HG03575 (cell line): Measurements from ENCODE around the gene RALBP1.
"Not testable (repeated sequence)": the region's sequence is repeated elsewhere in the genome, so short reads cannot be mapped to it uniquely, and the experiment has no call there.

Experiments
- ATAC-seq: cut with Tn5 transposase; IDR thresholded peaks from one replicate; pipeline ENCODE4 v1.9.1; 2021; ENCODE audit not compliant: unreplicated experiment, insufficient number of reproducible peaks, low FRiP score; ENCODE audit errors: extremely low read depth

Gene RALBP1

DNA sequence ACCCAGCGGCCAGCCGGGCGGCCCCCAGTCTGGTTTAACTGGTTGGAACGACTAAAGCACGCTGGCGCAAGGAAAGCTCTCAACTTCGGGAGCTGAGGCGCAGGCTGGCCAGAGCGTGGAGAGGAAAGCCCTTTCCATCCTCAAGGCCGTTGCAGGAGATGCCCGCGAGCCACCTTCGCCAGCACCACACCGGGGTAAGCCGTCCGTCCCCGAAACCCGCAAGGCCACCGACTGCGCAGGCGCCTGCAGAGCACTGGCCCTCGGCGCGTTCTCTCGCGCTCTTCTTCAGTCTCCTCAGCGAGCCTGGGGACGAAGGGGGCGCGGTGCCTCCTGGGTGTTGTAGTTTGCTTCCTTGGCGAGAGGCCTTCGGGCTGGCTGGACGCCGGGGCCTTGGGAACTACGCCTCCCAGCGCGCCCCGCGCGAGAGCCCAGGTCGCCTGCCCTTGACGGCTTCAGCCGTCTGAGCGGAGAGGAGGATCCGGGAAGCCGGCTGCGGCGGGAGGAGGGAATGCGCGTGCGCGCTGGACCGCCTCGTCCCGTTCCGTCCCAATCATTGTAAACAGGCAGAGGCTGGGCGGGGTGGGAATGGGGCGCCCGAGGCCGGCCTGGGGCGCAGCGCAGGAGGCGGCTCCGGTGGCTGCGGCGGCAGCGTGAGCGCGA lies at the start of gene RALBP1:
RALBP1 (plus strand) TSS at position 531 of the 660 bp plus-strand sequence. CDS start 37,533 bp downstream, outside the sequence.
- ATAC-seq = peak; percentile 65

DNA sequence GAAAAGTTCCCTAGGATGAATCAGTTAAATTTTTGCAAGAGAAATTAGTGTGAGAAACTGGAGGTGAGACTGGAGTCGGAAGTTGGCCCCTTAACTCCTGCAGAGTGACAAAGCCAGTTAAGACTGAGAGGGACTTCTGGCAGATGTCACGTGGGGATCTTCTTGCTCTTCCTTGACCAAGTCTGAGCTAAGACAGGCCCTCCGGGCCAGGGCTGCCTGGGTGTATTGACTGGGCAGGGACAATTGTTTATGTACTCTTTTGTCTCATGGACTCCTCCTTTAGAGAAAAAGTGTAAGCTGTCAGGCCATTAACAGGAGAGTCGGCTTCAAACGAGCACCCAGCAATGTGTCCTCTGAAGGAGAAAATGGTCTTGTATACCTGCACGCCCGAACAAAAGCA lies 48.6 kb upstream of the RALBP1 start:
- no peak for ATAC-seq

DNA sequence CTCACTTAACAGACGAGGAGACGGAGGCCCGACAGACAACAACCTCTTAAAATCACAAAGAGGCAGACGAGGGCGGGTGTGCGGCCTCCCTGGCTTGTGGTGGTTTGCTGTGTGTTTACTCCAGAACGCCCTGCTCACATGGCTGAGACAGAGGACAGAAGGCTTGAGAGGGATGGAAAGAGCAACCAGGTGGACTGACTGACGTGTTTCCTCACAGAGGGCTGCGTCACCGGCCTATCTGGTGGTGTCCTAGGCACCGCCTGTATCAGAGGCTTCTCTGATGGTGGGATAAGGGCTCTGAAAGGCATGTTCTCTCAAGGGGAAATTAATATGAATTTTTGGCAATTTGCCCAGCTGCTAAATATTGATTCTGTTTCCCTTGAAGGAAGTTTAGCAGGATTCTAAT lies 47.0 kb upstream of the RALBP1 start:
- no peak for ATAC-seq

DNA sequence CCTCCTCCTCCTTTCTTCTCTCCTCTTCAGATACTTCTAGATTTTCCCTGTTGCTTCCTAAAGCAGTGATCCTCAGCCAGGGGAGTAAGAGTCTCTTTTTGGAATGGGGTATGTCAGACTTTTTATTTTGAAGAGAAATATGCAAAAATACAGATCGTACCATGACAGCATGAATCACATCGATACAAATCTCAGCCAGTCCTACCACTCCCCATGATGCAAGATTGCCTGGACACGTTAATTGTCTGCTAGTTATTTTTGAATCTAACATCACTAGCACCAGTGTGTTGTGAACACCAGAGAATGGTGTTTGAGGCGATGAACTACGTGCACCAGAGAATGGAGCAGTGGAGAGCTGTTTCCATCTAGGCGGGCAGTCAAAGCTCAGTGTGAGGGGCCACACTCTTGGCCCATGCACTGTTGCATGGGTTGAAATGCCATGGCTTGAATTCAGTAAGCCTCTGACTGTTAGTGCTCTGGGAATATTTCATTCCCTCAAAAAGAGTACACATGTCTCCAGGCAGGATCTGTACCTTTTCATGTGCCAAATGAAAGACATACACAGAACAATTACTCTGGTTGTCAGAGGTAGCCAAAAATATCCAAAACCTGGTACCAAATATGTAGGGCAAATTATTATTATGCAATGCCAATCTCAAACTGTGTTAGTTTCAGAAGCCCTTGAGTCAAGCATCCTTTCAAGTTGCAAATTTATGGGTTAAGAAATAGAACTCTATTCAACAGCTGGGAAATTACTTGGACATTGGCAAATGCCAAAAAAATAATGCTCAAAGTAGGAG lies 46.3 kb upstream of the RALBP1 start:
- no peak for ATAC-seq

DNA sequence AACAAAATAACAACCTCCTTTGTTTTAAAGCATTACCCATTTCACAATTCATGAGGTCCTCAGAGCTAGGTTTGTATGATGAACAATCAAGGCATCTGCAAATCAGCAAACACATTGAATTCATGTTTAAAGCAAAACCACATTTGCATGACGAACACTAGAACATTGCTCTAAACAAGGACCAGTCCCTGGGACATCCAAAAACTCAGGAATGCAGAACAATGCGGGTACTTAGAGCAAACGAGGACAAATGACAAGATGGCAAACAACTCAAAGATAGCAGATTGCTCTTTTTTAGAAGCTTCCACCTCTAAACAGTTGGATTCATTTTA lies 45.7 kb upstream of the RALBP1 start:
- no peak for ATAC-seq

DNA sequence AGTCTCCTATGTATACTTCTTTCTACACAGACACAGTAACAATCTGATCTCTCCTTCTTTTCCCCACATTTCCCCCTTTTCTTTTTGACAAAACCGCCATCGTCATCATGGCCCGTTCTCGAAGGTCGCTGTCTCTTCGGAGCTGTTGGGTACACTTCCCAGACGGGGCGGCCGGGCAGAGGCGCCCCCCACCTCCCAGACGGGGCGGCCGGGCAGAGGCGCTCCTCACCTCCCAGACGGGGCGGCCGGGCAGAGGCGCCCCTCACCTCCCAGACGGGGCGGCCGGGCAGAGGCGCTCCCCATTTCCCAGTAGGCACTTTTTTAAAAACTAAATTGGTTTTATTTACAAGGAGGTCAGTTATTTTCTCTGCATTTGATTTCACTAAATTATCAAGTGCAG lies 45.0 kb upstream of the RALBP1 start:
- ATAC-seq = not testable (repeated sequence)

DNA sequence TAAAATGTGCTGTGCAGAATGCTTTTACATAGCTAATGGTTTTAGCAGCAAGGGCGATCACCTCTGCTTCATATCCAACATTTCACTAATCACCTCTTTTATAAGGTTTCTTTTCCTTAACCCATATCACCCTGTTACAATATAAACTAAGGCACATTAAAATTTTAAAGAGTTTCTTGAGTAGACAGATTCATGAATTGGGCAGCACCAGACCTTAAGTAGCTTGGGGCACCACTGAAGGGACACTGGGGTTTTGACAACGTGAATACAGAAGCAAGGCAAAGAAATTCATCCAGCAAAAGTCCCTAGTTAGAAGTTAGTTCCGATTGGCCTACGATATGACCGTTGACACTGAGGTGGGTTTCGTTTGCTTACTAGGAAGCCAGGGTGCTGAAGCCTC lies 44.0 kb upstream of the RALBP1 start:
- no peak for ATAC-seq

DNA sequence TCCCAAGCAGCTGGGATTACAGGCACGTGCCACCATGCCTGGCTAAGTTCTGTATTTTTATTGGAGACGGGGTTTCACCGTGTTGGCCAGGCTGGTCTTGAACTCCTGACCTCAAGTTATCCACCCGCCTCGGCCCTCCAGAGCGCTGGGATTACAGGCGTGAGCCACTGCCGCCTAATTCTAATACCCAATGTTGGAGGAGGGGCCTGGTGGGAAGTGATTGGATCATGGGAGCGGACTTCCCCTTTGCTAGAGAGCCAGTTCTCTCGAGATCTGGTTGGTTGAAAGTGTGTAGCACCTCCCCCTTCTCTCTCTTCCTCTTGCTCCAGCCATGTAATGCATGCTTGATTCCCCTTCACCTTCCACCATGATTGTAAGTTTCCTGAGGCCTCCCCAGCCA lies 42.2 kb upstream of the RALBP1 start:
- not testable (repeated sequence) for ATAC-seq

DNA sequence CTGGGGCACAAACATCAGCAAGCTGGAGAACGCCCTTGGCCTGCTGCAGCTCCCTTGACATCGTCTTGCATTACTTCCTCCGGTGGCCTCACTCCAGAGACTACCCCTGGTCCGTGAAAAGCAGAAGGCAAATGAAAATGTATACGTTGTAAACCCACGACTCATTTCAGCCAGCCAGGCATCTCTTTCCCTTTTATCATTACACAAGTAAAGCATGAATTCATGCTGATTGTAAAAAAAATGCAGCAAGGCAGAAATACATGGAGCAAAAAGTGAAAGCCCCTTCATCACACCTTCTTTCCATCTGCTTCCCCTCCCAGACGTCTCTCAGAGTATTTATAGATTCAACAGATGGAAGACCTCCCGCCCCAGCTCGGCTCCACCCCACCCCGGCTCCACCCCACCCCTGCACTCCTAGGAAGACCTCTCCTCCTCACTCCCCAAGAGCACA lies 41.6 kb upstream of the RALBP1 start:
- no peak for ATAC-seq

DNA sequence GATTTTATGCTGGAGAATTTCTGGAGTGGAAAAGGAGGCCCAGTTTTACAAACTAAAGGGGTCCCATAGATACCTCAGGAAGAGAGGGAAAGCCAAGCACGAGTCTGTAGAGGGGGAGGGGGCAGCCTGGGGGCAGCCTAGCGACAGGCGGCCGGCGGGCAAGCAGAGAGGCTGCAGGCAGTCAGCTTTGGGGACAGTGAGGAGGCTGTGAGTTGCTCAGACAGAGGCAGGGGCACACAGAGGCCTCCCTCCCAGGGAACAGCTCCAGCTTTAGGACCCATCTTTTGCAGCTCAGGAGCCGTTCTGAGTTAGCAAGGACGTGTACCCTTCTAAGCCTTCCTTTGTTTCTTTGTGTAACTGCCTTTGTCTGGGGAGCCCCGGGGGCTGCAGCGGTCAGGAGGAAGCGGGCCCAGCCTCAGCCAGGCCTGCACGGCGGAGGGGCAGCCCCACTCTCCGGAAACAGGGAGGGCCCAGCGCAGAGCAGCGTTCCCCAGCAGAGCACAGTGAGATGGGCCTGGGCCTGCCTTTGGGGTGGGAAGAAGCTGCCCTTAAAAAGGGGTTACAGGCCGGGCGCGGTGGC lies 41.1 kb upstream of the RALBP1 start:
- no peak for ATAC-seq

DNA sequence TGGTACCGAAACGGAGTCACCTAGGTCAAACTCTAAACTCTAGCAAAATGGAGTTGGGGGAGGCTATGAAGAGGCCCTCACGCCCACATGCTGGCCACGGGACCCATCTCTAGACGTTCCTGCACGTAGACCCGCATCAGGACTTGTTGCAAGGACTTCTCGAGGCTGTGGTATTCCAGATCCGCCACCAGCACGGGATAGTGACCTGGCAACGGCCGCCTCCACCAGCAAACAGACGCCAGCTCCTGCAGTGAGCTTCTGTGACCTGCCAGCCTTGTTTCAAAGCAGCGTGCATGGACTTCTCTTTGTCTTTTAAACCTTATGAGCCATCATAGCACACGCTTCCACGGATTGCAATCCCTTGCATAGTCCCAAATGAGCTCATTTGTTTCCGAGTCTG lies 40.3 kb upstream of the RALBP1 start:
- no peak for ATAC-seq

DNA sequence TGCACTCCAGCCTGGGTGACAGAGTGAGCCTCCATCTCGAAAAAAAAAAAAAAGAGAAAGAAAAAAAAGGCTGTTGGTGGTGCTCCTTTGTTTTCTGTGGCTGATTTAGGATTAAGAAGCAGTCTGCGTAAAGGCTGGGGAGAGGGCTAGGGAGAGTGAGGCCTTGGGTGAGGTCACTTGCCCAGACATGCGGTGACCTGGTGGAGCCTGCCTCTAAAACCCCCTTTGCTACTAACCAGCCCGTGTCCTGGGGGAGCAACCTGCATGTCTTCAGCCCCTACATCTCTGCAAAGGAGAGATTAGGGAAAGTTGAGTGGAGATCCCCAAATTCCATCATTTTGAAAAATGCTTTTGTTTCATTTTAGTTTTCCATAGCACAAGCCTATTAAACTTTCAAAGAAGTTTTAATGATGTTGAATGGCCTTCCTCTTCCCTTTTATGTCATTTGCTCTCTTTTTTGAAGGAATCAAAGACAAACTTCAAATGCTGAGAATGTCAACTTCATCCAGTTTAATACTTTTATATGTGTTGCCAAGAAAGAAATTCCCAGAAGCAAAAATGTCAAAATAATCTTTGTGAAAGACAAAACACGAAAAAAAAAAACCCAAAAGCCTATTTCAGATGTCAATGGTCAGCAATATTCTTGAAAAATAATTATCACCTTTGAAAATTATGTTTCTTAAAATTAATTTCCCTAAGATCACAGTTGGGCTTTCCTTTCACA lies 38.9 kb upstream of the RALBP1 start:
- no peak for ATAC-seq

DNA sequence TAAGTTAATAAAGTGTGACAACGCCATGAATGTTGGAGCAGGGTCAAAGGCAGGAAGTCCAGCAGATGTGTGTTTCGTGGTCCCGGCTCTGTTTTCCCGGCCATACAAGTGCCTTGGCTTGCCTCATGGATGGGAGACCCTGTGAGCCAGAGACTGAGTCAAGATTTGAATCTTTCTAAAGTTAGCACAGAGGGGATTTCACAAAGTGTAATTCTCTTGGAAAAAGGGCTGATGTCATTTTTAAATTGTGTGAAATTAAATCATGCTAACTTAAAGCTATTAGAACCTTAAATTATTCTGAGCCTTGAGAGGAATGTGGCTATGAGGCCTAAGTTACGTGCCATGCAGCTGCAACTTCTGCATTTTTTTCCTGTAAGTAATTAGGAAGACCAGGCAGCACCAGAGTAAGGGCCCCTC lies 38.3 kb upstream of the RALBP1 start:
- ATAC-seq = no peak

DNA sequence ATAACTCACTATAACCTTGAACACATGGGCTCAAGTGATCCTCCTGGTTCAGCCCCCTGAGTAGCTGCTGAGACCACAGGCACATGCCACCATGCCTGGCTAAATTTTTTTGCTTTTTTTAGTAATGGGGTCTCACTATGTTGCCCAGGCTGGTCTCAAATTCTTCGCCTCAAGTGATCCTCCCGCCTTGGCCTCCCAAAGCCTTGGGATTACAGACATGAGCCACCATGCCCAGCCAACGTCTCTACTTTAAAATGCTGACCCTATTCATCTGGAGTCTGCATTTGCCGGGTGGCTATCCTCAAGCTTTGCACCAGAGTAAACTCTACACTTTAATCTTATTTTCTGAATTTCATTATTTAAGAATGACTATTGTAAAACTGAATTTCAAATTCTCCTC lies 37.6 kb upstream of the RALBP1 start:
- no peak for ATAC-seq

DNA sequence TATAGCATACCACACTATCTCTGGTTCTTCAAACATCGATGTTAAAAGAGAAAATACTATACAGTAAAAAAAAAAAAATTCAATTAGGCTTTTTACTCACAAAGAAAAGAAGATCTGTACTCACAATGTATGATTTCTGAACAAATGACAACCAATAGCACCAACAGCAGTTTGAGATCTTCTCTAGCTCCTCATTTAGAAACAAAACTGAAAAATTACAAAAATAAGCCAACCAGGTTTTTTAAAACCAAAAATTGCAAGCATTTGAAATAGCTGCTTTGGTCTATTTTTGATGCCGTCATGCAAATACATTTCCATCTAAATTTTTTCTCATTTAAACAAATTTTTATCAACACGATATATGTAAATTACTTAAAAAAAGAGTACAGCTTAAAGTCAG lies 34.3 kb upstream of the RALBP1 start:
- no peak for ATAC-seq

DNA sequence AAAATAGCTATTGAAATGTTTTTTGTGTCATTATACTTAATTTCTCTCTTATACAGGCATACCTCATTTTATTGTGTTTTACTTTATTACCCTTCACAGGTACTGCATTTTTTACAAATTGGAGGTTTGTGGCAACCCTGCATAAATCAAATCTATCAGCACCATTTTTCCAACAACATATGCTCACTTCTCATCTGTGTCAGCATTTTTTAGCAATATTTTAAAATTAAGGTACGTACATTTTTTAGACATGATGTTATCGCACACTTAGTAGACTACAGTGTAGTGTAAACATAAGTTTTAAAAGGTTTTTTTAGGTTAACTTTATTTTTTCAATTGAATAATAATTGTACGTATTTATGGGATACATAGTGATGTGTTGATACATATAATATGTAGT lies 30.8 kb upstream of the RALBP1 start:
- no peak for ATAC-seq

DNA sequence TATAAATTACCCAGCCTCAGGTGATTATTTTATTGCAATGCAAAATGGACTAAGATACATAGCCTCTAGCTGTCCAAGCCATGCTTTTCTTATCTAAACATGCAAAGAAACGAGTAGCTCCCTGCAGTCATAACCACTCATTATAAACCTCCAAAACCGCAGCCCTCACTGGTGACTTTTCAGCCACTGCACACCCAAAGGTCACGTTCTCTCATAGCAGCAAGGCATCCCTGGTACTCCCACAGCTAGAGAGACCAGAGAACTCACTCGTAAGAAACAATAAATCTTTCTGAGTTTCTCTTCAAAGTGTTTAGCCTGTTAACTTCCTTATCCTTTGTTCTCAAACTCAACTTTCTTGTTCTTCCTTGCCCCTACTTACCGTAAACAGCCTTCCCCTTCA lies 28.5 kb upstream of the RALBP1 start:
- no peak for ATAC-seq

DNA sequence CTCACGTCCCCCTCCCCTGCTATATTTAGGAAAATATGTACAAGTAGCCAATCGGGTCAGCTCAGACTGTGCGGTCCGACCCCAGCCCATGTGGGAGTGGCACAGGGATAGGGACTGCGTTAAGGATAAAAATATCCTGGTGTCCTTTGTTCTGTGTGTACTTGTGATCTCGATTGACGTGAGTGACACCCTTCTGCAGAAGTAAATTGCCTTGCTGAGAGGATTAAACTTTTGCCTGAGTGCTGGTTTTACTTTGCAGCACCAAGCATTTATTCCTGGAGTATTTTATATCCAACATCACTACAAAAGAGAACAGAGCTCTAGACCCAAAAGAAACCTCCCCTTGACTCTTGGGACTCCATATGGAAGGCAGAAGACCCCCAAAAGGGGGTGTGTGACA lies 28.0 kb upstream of the RALBP1 start:
- no peak for ATAC-seq

DNA sequence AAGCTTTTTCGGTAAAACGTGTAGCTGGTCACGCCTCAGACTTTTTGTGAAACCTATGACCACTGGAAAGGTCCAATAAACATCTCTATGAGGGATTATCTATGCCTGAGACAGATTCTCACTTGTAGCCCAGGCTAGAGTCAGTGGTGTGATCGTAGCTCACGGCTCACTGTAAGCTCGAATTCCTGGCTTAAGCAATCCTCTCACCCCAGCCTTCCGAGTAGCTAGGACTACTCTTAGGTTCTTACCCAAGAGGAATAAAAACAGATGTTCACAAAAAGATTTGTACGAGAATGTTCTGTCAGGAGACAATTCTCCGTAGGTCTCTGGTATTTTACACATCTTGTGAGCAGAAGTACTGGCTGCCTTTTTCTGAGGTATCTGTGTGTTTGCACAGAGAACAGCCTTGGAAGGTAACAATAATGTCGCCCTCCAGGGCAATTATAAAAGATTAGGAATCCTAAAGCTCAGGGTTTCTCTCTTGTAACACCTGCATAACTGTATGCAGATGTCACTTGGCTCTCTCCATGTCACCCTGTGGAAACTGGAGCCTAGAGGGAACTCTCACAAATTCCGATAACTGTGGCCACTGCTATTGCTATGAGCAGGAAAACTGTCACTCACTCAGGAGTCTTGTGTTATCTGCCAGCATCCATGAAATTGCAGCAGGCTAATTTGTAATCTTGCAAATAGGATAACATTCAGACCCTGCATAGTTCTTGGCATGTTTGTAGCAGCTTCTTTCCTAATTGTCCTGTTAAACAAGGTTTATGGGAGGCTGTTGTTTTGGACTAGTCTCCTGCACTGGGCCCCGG lies 25.5 kb upstream of the RALBP1 start:
- ATAC-seq = no peak
